ENCODE data around the gene DLGAP1. TPM values are rescaled to one million over a fixed set of nuclear protein-coding genes. Genes with fewer than 3 reads are reported as not detected.

Gene DLGAP1
- total RNA-seq, 2 experiments from 2014 or later = not detected

GRCh38 chr18:3530807-3531206, 924.3 kb downstream of the DLGAP1 start:
- DNase-seq (no peak), ATAC-seq (no peak)
- H3K27me3 Mint-ChIP-seq (ENCODE audit: low read depth) = no peaks in the 10 kb centered on the region
- no peak overlapping the region for H3K27ac Mint-ChIP-seq
- H3K36me3 Mint-ChIP-seq (ENCODE audit: low read depth) = no peaks in the 10 kb centered on the region
- no peak overlapping the region for H3K4me3 Mint-ChIP-seq
- peaks cover 12% of the 10 kb centered on the region for H3K4me1 Mint-ChIP-seq (ENCODE audit: low read depth)
- CTCF ChIA-PET = interaction anchor here (1.0 kb wide), 1 partner anchor 55 kb away, joined by 3 read pairs; no protein-coding TSS in a partner anchor
- H3K9me3 Mint-ChIP-seq (ENCODE audit: insufficient read depth) = no peaks in the 10 kb centered on the region
- POLR2A ChIA-PET = no interaction called here

- no peaks in the 10 kb centered on the region for H3K36me3 Mint-ChIP-seq (ENCODE audit: low read depth)
- H3K27me3 Mint-ChIP-seq (ENCODE audit: low read depth) = no peaks in the 10 kb centered on the region
- POLR2A ChIA-PET = no interaction called here
These were observed 925.5 kb downstream of the DLGAP1 start for GRCh38 chr18:3529601-3530000.

DNA sequence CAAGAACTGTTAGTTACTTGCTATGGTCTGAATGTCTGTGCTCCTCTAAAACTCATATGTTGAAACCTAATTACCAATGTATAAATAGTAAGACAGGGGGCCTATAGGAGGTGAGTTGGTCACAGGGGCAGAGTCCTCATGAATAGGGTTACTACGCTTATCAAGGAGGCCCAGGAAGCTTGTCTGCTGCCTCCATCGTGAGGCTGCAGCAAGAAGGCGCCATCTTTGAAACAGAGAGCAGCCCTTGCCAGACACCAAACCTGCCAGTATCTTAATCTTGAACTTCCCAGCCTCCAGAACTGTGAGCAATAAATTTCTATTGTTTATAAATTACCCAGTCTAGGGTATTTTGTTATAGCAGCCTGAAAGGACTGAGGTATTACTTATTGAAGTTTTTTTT, 926.0 kb downstream of the DLGAP1 start:
- POLR2A ChIA-PET = no interaction called here
- H3K27ac Mint-ChIP-seq = no peak overlapping the region
- CTCF ChIA-PET = interaction anchor here (0.8 to 1.2 kb wide), 3 partner anchors 56 to 145 kb away, joined by 3 to 5 read pairs (median 3); no protein-coding TSS in a partner anchor
- peaks cover 17% of the 10 kb centered on the region for H3K4me1 Mint-ChIP-seq (ENCODE audit: low read depth)
- no peak overlapping the region for H3K4me3 Mint-ChIP-seq
- H3K36me3 Mint-ChIP-seq (ENCODE audit: low read depth) = no peaks in the 10 kb centered on the region
- DNase-seq = no peak
- no peaks in the 10 kb centered on the region for H3K9me3 Mint-ChIP-seq (ENCODE audit: insufficient read depth)
- no peaks in the 10 kb centered on the region for H3K27me3 Mint-ChIP-seq (ENCODE audit: low read depth)
- no peak for ATAC-seq

More at GRCh38 chr18:3529601-3530000, 925.5 kb downstream of the DLGAP1 start:
- ATAC-seq (no peak), DNase-seq (no peak)
- Mint-ChIP-seq H3K9me3 (ENCODE audit: insufficient read depth) (no peaks in the 10 kb centered on the region), H3K4me3 (no peak overlapping the region), H3K4me1 (ENCODE audit: low read depth) (peaks cover 17% of the 10 kb centered on the region), H3K27ac (no peak overlapping the region)
- CTCF ChIA-PET = interaction anchor here (1.1 to 1.2 kb wide), 2 partner anchors 56 to 65 kb away, joined by 3 to 5 read pairs; no protein-coding TSS in a partner anchor

DNA sequence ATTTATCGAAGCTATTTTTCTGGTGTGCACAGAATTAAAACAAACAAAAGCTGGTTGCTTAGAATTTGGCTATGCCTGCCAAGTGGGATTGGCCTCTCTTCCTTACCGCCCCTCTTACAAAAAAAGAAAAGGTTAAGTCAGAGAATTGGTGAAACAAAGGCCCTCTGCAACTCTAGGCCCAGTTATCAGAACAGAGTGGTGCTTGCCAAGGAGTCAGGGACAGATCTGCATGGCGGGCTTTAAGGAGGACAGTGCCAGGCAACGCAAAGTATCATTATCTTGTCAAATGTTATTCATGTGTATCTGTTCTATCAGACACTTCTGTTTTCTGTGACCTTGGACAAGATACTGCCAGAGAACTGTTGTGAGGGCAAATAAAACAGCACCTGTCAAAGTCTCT, 926.9 kb downstream of the DLGAP1 start:
- ATAC-seq (no peak), DNase-seq (no peak)
- no peaks in the 10 kb centered on the region for H3K27me3 Mint-ChIP-seq (ENCODE audit: low read depth)
- peaks cover 17% of the 10 kb centered on the region for H3K4me1 Mint-ChIP-seq (ENCODE audit: low read depth)
- POLR2A ChIA-PET = no interaction called here
- CTCF ChIA-PET = interaction anchor here (0.8 to 1.1 kb wide), 2 partner anchors 57 to 144 kb away, joined by 3 to 5 read pairs; no protein-coding TSS in a partner anchor
- H3K4me3 Mint-ChIP-seq = no peak overlapping the region
- H3K36me3 Mint-ChIP-seq (ENCODE audit: low read depth) = no peaks in the 10 kb centered on the region
- no peak overlapping the region for H3K27ac Mint-ChIP-seq
- no peaks in the 10 kb centered on the region for H3K9me3 Mint-ChIP-seq (ENCODE audit: insufficient read depth)

DNA sequence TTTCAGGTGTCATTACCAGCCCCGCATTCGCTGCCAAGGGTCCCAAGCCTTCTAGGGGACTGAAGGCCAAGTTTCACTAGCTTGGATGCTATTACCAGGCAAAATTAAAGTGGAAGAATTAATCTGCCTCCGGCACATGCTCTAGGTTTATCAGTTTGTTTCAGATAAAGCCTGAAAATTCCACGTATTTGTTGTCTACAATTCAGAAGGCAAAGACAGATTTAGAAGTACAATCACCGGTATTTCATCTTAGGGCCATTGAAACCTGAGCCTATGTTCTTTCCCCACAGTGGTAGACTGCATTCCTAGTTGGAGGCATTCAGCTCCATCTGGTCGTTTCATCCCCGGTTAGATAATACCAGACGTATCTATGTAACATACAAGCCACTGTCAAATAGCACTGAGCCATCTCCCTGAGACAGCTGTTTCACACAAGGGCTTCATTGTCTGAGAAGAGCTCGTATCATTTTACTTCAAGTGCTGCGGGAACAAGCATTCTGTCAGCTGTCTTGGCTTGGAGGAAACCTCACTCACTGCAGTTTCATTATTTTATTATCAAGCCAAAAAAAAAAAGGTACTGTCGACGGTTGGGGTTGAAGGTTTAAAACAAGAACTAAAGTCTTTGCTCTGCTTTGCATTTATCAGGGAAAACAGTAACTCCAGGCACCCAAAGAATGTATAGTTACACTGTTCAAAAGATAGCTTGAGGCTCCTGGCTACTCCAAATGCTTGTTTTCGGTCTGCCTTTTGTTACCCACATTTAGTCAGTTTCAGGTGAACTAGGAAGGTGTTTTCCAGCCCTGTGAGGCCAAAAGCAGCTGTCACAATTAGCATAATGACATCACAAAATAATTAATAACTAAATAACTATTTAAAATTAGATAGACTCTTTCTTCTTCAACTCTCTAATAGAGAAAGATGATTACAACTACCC, 928.4 kb downstream of the DLGAP1 start:
- no peak for DNase-seq
- H3K4me1 Mint-ChIP-seq (ENCODE audit: low read depth) = peaks cover 17% of the 10 kb centered on the region
- H3K4me3 Mint-ChIP-seq = peak overlapping the region; percentile 55
- no peak for ATAC-seq
- no peaks in the 10 kb centered on the region for H3K9me3 Mint-ChIP-seq (ENCODE audit: insufficient read depth)
- H3K27me3 Mint-ChIP-seq (ENCODE audit: low read depth) = no peaks in the 10 kb centered on the region
- CTCF ChIA-PET = interaction anchor here (0.9 to 2.6 kb wide), 9 partner anchors 9 to 230 kb away, joined by 3 to 14 read pairs (median 4); no protein-coding TSS in a partner anchor
- no peaks in the 10 kb centered on the region for H3K36me3 Mint-ChIP-seq (ENCODE audit: low read depth)
- POLR2A ChIA-PET = interaction anchor here (0.7 to 1.1 kb wide), 2 partner anchors 21 to 50 kb away, joined by 3 read pairs; no protein-coding TSS in a partner anchor
- no peak overlapping the region for H3K27ac Mint-ChIP-seq

DNA sequence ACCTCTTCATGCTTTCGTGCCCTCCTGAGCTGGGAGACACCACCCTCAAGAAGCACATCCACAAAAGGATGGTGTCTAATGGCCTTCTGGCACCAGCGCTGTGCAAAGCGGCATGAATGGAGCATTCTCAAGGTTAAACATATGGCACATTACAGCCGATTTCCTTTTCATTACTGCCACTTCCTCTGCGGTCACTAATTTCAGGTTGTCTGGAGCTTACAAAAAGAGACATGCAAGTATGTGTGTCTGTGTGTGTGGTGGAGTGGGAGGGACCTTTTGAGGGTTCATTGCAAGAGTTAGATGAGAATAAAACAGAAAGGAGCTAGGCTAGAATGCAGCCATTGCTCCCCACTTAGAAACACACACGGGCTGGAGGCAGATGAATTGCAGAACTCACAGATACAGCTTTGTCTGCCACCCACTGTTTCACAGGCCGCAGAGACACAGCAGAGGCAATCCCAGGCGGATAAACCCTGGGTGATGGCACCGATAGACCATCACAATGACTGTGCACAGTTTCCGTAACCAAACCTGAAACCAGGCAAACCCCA, 929.2 kb downstream of the DLGAP1 start:
- ATAC-seq (peak; percentile 80), DNase-seq (peak; percentile 73)
- Mint-ChIP-seq H3K4me3 (peak overlapping the region; percentile 55), H3K9me3 (ENCODE audit: insufficient read depth) (no peaks in the 10 kb centered on the region), H3K36me3 (ENCODE audit: low read depth) (no peaks in the 10 kb centered on the region), H3K4me1 (ENCODE audit: low read depth) (peaks cover 17% of the 10 kb centered on the region), H3K27me3 (ENCODE audit: low read depth) (peaks cover 4% of the 10 kb centered on the region), H3K27ac (peak overlapping the region; percentile 58)
- ChIA-PET CTCF (interaction anchor here (0.9 to 2.6 kb wide), 9 partner anchors 8 to 229 kb away, joined by 3 to 14 read pairs (median 4); no protein-coding TSS in a partner anchor), POLR2A (interaction anchor here (0.6 to 1.1 kb wide), 3 partner anchors 20 to 78 kb away, joined by 3 read pairs; no protein-coding TSS in a partner anchor)

DNA sequence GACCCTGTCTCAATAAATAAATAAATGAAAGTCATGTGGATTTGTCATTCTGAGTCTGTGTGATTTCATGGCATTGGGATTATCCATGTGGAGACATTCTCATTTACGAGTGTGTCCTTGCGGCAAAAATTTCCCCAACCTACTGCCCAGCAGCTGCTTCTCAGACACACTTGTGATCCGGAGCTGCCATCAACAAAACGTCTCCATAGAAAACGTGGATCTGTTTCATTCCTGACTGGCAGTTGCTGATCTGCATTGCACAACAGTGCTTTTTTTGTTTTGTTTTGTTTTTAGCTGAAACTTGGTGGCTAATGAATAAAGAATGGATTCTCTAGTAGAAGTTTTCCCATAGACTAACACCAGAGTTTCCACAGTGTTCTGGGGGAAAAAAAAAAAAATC, 930.4 kb downstream of the DLGAP1 start:
- CTCF ChIA-PET = interaction anchor here (2.6 kb wide), 1 partner anchor 70 kb away, joined by 12 read pairs; no protein-coding TSS in a partner anchor

DNA sequence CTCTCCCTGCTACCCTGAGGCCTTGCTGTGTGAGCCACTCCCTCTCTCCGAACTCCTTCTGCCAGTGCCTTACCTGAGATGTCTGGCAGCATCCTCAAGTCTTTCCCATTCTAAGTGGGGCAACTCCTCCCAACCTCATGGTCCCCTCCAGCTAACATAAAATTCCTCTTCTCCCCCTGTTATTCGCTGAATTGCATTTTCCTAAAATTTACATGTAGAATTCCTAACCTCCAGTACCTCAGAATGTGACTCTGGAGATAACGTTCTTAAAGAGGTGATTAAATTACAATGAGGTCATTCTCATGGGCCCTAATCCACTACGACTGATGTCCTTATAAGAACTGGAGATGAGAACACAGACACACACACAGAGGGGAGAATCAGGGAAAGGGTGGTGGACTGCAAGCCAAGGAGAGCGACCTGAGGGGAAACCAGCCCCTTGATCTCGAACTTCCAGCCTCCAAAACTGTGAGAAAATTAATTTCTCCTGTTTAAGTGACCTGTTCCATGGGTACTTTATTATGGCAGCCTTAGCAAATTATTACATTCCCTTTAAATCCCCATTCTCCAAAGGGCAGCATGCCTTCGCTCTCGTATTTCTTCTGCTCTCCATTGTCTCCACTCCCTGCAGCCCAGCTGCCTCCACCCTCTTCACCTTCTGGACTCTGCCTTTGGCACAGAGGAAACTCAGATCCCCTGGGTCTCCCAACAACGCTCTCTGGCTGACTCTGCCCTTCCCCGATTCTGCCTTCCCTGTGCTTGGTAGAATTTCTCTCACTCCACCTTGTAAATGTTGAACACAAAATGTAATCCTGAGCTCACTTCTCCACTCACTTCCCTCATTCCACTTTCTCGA, 934.6 kb downstream of the DLGAP1 start:
- no peaks in the 10 kb centered on the region for H3K9me3 Mint-ChIP-seq (ENCODE audit: insufficient read depth)
- no peak for DNase-seq
- H3K4me3 Mint-ChIP-seq = no peak overlapping the region
- peaks cover 14% of the 10 kb centered on the region for H3K27me3 Mint-ChIP-seq (ENCODE audit: low read depth)
- H3K27ac Mint-ChIP-seq = no peak overlapping the region
- ATAC-seq = no peak
- ChIA-PET POLR2A (no interaction called here), CTCF (no interaction called here)
- peaks cover 1% of the 10 kb centered on the region for H3K4me1 Mint-ChIP-seq (ENCODE audit: low read depth)
- no peaks in the 10 kb centered on the region for H3K36me3 Mint-ChIP-seq (ENCODE audit: low read depth)

More for the DNA sequence above, 930.4 kb downstream of the DLGAP1 start:
- POLR2A ChIA-PET = no interaction called here
- Mint-ChIP-seq H3K27me3 (ENCODE audit: low read depth) (peaks cover 6% of the 10 kb centered on the region), H3K4me3 (no peak overlapping the region), H3K36me3 (ENCODE audit: low read depth) (no peaks in the 10 kb centered on the region), H3K4me1 (ENCODE audit: low read depth) (peaks cover 17% of the 10 kb centered on the region), H3K27ac (no peak overlapping the region), H3K9me3 (ENCODE audit: insufficient read depth) (no peaks in the 10 kb centered on the region)
- DNase-seq (no peak), ATAC-seq (no peak)

DNA sequence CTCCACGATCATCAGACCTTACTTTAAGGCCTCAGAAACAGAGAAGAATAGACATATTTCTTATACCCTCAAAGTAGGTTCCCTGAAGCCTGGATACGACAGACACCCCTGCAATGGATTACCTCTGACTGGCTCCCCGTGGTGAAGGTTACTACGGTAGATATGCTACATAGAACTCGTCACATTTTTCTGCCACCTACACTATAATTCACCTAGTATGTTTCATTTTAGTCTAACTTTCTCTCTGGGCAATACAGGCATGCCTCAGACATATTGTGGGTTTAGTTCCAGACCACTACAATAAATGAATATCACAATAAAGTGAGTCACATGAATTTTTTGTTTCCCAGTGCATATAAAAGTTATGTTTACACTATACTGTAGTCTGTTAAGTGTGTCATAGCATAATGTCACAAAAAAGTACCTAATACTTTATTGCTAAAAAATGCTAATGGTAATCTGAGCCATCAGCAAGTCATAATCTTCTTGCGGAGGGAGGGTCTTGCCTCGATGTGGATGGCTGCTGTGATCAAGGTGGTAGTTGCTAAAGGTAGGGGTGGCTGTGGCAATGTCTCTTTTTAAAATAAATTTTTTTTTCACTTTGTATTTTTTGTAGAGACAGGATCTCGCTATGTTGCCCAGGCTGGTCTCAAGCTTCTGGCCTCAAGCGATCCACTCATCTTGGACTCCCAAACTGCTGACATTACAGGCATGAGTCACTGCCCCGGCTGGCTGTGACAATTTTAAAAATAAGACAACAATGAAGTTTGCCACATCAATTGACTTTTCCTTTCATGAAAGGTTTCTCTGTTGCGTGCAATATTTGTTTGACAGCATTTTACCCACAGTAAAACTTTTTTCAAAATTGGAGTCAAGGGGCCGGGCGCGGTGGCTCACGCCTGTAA, 940.5 kb downstream of the DLGAP1 start:
- H3K4me3 Mint-ChIP-seq = no peak overlapping the region
- CTCF ChIA-PET = no interaction called here
- H3K27ac Mint-ChIP-seq = no peak overlapping the region
- H3K27me3 Mint-ChIP-seq (ENCODE audit: low read depth) = peaks cover 8% of the 10 kb centered on the region
- H3K36me3 Mint-ChIP-seq (ENCODE audit: low read depth) = no peaks in the 10 kb centered on the region
- H3K9me3 Mint-ChIP-seq (ENCODE audit: insufficient read depth) = no peaks in the 10 kb centered on the region
- ATAC-seq (no peak), DNase-seq (no peak)
- POLR2A ChIA-PET = no interaction called here
- H3K4me1 Mint-ChIP-seq (ENCODE audit: low read depth) = peaks cover 10% of the 10 kb centered on the region

DNA sequence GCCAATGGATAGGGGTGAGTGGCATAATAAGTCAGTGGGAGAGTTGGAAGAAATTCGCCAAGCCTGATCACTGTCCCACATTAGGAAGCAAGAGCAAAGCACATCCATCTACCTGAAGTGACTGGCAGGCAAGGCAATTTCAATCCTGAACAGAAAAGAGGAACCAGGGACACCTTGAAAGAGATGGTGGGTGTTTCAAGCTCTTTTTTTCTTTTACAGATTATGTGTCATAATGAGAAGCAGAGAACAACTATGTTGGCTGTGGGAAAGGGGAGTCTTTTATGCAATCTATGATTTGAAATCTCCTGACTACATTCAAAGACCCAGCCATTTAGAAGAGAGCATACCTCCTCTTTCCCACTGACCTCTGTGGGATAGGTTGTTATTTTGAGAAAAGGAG, 941.6 kb downstream of the DLGAP1 start:
- ATAC-seq = no peak
- Mint-ChIP-seq H3K27ac (no peak overlapping the region), H3K27me3 (ENCODE audit: low read depth) (peaks cover 5% of the 10 kb centered on the region), H3K4me3 (no peak overlapping the region), H3K9me3 (ENCODE audit: insufficient read depth) (no peaks in the 10 kb centered on the region), H3K36me3 (ENCODE audit: low read depth) (no peaks in the 10 kb centered on the region), H3K4me1 (ENCODE audit: low read depth) (peaks cover 10% of the 10 kb centered on the region)
- POLR2A ChIA-PET = no interaction called here
- CTCF ChIA-PET = no interaction called here
- DNase-seq = no peak
